ENCODE data around the gene TANC1.

The TANC1 gene

DNA sequence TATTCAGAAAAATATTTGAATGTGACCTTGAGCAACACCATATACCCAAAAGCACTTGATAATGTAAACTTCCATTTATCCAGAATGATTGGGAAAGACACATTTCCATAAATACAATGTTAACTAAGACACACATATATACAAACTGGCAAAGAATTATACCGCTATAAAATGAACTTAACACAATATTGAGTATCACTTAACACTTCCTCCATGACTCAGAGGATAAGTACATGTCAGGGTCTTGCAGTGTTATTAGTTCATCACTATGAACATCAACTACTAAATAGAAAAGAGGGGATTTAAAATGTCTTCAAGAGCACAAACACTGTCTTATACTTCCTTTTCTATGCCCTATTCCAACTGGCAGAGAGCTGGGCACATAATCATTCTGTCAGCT is 299.5 kb downstream of the TANC1 start:
- DNase-seq (ENCODE audit: low spot score): no peak

DNA sequence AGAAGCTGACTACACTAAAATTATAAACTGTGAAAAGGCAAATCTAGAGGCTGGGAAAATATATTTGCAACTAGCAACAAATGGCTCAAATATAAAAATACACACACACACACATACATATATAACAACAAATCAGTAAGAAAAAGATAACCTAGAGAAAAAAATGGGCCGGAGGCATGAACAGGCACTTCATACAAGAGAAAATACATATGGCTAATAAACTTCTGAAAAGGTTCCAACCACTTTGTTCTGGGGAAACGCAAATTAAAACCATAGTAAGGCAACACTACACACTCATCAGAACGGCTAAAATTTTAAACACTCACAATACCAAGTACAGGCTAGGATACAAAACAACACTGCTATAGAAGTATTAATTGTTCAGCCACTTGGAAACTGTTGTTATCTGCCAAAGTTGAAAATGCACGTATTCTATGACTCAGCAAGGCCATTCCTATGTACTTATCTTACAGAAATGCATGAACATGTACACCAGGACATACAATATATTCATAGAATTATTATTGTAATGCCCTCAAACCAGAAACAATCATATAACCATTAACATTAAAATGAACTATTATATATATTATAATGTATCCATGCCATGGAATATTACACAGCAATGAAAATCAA is 302.4 kb downstream of the TANC1 start:
- no peak for DNase-seq (ENCODE audit: low spot score)

DNA sequence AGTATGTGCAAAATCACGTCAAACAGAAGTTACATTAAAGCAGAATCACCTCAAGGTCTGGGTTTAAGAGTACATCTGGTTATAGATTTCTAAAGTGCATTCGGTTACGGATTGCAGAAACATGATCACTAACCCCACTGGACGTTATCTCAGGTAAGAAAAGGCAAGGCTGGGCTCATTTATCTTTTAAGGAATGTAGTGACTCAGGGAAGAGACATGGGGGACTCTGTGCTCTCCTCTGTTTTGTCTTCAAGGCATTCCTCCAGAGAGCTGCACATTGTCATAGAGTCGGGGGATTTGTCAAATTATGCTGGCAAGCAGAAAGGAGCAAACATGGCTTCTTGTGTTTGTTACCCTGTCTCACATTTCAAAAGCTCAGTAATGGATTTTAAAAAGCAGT is 303.7 kb downstream of the TANC1 start:
- no peak for DNase-seq (ENCODE audit: low spot score)

DNA sequence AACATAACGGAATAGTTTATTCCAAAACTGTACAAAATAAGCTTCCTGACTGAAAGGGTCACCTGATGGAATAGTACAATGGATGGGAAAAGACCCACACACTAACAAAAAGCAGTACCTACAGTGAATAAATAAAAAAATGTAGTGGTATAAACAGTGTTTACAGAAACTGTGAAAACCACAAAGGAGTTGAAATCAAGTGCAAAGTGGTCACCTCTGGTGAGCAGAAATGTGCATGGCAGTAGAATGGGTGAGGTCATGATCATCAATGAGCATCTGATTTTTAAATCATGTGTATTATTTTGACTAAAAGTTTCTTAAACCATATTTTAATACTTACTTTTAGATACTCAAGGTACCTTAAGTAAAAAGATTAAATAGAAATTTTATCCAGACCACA is 306.7 kb downstream of the TANC1 start:
- DNase-seq (ENCODE audit: low spot score): no peak

DNA sequence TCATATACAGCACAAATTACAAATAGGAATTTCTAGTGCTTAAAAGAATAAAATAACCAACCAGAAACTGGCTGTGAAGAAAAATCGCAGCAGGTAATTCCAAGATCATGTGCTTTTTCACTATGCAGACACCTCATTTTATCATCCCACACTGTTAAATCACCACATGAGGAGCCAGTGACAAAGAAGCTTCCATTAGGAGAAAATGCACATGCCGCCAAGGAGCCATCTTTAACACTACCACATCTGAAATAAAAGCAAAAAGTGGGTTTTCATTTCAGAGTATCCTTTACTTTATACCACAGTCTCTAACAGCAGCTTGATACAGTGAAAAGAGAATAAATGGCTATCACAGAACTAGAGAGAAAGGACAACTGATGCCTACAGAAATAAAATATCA is 311.3 kb downstream of the TANC1 start:
- no peak for DNase-seq (ENCODE audit: low spot score)

DNA sequence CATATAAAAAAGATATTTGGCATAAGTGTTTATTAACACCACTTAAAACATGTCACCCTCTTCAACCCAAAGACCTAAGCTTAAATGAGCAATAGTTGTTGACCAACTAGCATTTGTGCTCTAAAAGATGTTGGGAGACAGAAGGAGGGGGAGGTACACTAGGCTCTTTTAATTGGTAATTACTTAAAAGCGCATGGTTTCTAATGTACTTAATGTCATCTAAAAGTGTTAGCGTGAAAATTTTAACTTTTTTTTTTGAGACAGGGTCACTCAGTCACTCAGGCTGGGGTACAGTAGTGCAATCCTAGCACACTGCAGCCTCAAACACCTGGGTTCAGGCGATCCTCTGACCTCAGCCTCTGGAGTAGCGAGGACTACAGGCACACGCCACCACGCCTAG is 312.6 kb downstream of the TANC1 start:
- DNase-seq (ENCODE audit: low spot score): no peak

All from D341Med (cell line).